HFFc6 (cell line): ENCODE measurements around the gene ANKRD45. TPM values are rescaled to one million over a fixed set of nuclear protein-coding genes. Genes with fewer than 3 reads are reported as not detected.
"Not testable (repeated sequence)": the region's sequence is repeated elsewhere in the genome, so short reads cannot be mapped to it uniquely, and the experiment has no call there.

Experiments used
- DNase-seq: peaks from one replicate; pipeline ENCODE4 v3.0.0-alpha.2; 2018
- H3K27ac Mint-ChIP-seq: 2 replicates; pipeline ENCODE4 v1.8.0; 2020; ENCODE audit warnings: mild to moderate bottlenecking, mixed read lengths
- H3K27me3 Mint-ChIP-seq: 2 replicates; pipeline ENCODE4 v1.8.0; 2021; ENCODE audit warnings: mild to moderate bottlenecking, moderate library complexity, mixed read lengths; ENCODE audit not compliant: insufficient read depth
- H3K36me3 Mint-ChIP-seq: 2 replicates; pipeline ENCODE4 v1.8.0; 2021; ENCODE audit warnings: low read depth, mixed read lengths
- H3K4me1 Mint-ChIP-seq: 2 replicates; pipeline ENCODE4 v1.8.0; 2020; ENCODE audit warnings: low read depth, mixed read lengths
- H3K4me3 Mint-ChIP-seq: 2 replicates; pipeline ENCODE4 v1.8.0; 2020; ENCODE audit warnings: mild to moderate bottlenecking, moderate library complexity, mixed read lengths
- H3K9me3 Mint-ChIP-seq: 2 replicates; pipeline ENCODE4 v1.8.0; 2020; ENCODE audit warnings: mild to moderate bottlenecking, mixed read lengths
- CTCF ChIP-seq: fragments of 200-600 bp; sonication (generic); IDR thresholded peaks from 2 replicates; pipeline ENCODE4 v1.5.0; 2021; ENCODE audit warnings: antibody characterized with exemption, mild to moderate bottlenecking
- total RNA-seq, 6 experiments: library from RNA; stranded (reverse); fragmentation: NEBNext Ultra II Directional; extraction: Animal tissue kit (Norgen Biotek cat#: 25700); gene quantifications; 2 replicates in 1 of 6; 3 replicates in 5 of 6; pipeline ENCODE4 v1.2.3, GENCODE V29; 2021

ANKRD45 gene
- total RNA-seq, 6 experiments from 2014 or later: 0.11 to 0.31 (median 0.17) TPM; not detected in 3

GRCh38 chr1:173596097-173596825 lies 73.4 kb downstream of the ANKRD45 start:
- H3K27me3 Mint-ChIP-seq: peaks cover 9% of the 10 kb centered on the region
- no peak for TF ChIP-seq CTCF
- H3K27ac Mint-ChIP-seq: no peak overlapping the region
- H3K36me3 Mint-ChIP-seq: no peaks in the 10 kb centered on the region
- no peak for DNase-seq
- H3K9me3 Mint-ChIP-seq: peaks cover 6% of the 10 kb centered on the region; the same call in 1 of the 2 replicates
- no peak overlapping the region for H3K4me3 Mint-ChIP-seq
- H3K4me1 Mint-ChIP-seq: peaks cover 2% of the 10 kb centered on the region

- not testable (repeated sequence) for H3K4me1 Mint-ChIP-seq, H3K9me3 Mint-ChIP-seq
These were observed 78.5 kb downstream of the ANKRD45 start for GRCh38 chr1:173591138-173591537.

DNA sequence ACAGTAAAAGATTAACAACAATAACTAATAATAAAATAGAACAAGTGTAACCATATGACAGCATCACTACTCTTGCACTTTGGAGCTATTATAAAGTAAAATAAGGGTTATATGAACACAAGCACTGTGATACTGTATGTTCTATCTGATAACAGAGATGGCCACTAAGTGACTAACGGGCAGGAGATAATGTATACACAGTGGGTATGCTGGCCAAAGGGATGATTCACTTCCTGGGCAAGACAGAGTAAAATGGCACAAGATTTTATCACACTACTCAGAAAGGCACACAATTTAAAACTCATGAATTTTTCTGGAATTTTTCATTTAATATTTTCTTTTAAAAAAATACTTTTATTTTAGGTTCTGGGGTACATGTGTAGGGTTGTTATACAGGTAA lies 79.1 kb downstream of the ANKRD45 start:
- Mint-ChIP-seq H3K9me3 (no peaks in the 10 kb centered on the region), H3K36me3 (no peaks in the 10 kb centered on the region), H3K27ac (no peak overlapping the region), H3K4me3 (no peak overlapping the region), H3K27me3 (peaks cover 7% of the 10 kb centered on the region), H3K4me1 (peaks cover 7% of the 10 kb centered on the region)
- DNase-seq: peak; percentile 35
- TF ChIP-seq CTCF: no peak

More at GRCh38 chr1:173591138-173591537, 78.5 kb downstream of the ANKRD45 start:
- H3K36me3 Mint-ChIP-seq, DNase-seq, H3K27me3 Mint-ChIP-seq, H3K27ac Mint-ChIP-seq, H3K4me3 Mint-ChIP-seq: not testable (repeated sequence)

- TF ChIP-seq CTCF: no peak
- no peak overlapping the region for H3K4me3 Mint-ChIP-seq
- H3K27me3 Mint-ChIP-seq: peaks cover 4% of the 10 kb centered on the region
- no peaks in the 10 kb centered on the region for H3K36me3 Mint-ChIP-seq
- H3K9me3 Mint-ChIP-seq: no peaks in the 10 kb centered on the region
- no peak for DNase-seq
- no peak overlapping the region for H3K27ac Mint-ChIP-seq
- H3K4me1 Mint-ChIP-seq: no peaks in the 10 kb centered on the region
These were observed 88.1 kb downstream of the ANKRD45 start for GRCh38 chr1:173581383-173582079.

- TF ChIP-seq CTCF: no peak
- no peak for DNase-seq
- H3K4me1 Mint-ChIP-seq: no peaks in the 10 kb centered on the region
- H3K9me3 Mint-ChIP-seq: no peaks in the 10 kb centered on the region
- H3K27me3 Mint-ChIP-seq: 0 out of 2 replicates have a peak, but pooled peaks cover 2% of the 10 kb centered on the region
- no peak overlapping the region for H3K4me3 Mint-ChIP-seq
- H3K27ac Mint-ChIP-seq: no peak overlapping the region
- no peaks in the 10 kb centered on the region for H3K36me3 Mint-ChIP-seq
These were observed 89.0 kb downstream of the ANKRD45 start for GRCh38 chr1:173580658-173581057.

DNA sequence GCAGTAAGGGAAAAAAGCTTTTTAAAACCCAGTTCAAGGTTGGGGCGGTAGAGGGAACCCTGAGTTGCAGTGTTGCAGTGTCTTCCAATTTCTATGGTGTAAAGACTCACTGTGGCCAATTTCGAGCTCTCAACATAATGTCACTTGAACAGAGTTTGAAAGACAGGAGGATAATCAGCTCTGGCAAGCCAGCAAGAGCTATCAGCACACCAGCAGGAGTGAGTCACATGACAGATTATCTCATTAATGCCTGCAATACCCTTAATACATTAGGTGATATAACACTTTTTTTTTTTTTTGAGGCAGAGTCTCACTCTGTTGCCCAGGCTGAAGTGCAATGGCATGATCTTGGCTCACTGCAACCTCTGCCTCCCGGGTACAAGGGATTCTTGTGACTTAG lies 89.6 kb downstream of the ANKRD45 start:
- TF ChIP-seq CTCF: no peak

More for the DNA sequence above, 89.6 kb downstream of the ANKRD45 start:
- H3K27ac Mint-ChIP-seq: no peak overlapping the region
- H3K9me3 Mint-ChIP-seq: no peaks in the 10 kb centered on the region
- 0 out of 2 replicates have a peak, but pooled peaks cover 2% of the 10 kb centered on the region for H3K27me3 Mint-ChIP-seq
- no peaks in the 10 kb centered on the region for H3K36me3 Mint-ChIP-seq
- no peaks in the 10 kb centered on the region for H3K4me1 Mint-ChIP-seq
- no peak overlapping the region for H3K4me3 Mint-ChIP-seq
- no peak for DNase-seq
